GM12864 (cell line): ENCODE results near the gene TLE2.
A peak's percentile ranks its signal among the peaks of the same experiment; 100 is the strongest.

Source experiments
- DNase-seq: peaks from one replicate; pipeline ENCODE4 v3.0.0-alpha.2; 2011; ENCODE audit warnings: low read depth
- H3K4me3 ChIP-seq: 2 replicates; pipeline ENCODE4 v1.5.1; 2011; ENCODE audit warnings: mild to moderate bottlenecking, low read depth, low read length, control low read depth
- CTCF ChIP-seq: IDR thresholded peaks from 2 replicates; pipeline ENCODE4 v1.5.1; 2011; ENCODE audit warnings: low read depth, mild to moderate bottlenecking, moderate library complexity, low read length, control low read depth, inconsistent platforms; ENCODE audit errors: missing control alignments

TLE2 gene

DNA sequence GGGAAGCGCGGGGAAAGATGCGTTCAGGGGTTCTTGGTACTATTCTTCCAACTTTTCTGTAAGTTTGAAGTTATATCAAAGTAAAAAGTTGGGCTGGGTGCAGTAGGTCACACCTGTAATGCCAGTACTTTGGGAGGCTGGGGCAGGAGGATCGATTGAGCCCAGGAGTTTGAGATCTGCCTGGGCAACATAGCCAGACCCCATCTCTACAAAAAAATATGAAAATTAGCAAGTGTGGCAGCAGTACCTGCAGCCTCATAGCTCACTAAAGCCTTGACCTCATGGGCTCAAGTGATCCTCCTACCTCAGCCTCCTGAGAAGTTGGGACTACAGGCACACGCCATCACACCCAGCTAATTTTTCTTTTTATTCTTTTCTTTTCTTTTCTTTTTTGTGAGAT lies 71.9 kb downstream of the TLE2 start:
- no peak for TF ChIP-seq CTCF
- H3K4me3 ChIP-seq: no peak overlapping the region
- DNase-seq: no peak

- peak overlapping the region; percentile 13 for H3K4me3 ChIP-seq
- peak; percentile 59 for DNase-seq
- peak; percentile 41 for TF ChIP-seq CTCF
Observed at GRCh38 chr19:2952953-2953481, 76.1 kb downstream of the TLE2 start.

DNA sequence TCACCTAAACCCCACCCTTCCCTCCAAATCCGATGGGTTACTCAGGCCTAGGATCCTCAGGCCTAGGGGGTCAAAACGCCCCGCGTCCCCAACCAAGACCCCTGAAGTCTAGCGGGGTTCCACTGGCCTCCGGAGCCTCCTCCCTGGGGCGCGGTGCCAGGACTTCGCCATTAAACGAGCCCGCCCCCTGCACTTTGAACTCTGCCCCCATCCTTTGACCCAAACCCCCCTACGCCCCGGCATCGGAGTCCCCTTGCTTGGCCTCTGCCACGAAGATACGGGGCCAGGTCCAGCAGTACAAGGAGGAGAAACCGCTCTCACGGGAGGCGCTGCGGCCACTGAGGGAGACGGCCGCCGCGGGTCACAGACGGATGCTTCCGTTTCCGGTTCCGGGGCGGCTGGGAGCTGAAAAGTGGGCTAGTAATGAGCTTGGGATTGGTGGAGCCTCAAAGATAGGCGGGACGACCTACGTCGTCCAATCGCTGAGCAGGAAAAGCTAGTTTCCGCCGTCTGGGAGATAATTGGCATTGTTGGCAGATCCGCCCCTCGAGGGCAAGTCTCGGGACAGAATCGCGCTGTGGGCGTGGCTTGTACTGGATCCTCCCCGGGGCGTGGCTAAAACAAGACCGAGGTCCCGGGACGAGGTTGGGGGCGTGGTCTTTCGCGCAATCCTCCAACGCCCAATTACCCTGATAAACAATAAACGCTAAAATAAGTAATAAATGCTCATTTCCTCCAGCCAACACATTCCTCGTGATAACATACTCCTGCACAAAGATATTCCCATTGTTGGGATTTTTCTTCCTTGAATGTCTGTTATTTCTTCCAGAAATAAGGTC lies 78.6 kb downstream of the TLE2 start:
- TF ChIP-seq CTCF: no peak
- peak overlapping the region; percentile 72 for H3K4me3 ChIP-seq
- DNase-seq: peak; percentile 98

- H3K4me3 ChIP-seq: peak overlapping the region; percentile 72
- no peak for TF ChIP-seq CTCF
- no peak for DNase-seq
Observed at GRCh38 chr19:2949939-2950285, 79.2 kb downstream of the TLE2 start.
